ENCODE results near the gene PRR7.

- no peak for TF ChIP-seq EZH2 (IDR thresholded peaks at IDR 0.05; ENCODE audit: borderline replicate concordance)
- no peak for TF ChIP-seq CTCF (IDR thresholded peaks at IDR 0.05; ENCODE audit: poor library complexity)
Measured at GRCh38 chr5:177419046-177419445, 27.6 kb upstream of the PRR7 start.

Data from hepatocyte (in vitro differentiated cells).